Testis (tissue), 3 donors: ENCODE results near the gene GIPC2. TPM values are rescaled to one million over a fixed set of nuclear protein-coding genes. Genes with fewer than 3 reads are reported as not detected.

ENCODE experiments used
- DNase-seq: peaks from one replicate; pipeline ENCODE4 v3.0.0-alpha.2; 2019
- H3K27ac ChIP-seq, 2 donors: fragments of 200-600 bp; sonication (generic); one replicate each; pipeline ENCODE4 v1.5.1; 2019
- H3K27me3 ChIP-seq: fragments of 200-600 bp; sonication (generic); one replicate; pipeline ENCODE4 v1.5.1; 2019
- H3K36me3 ChIP-seq: fragments of 200-600 bp; sonication (generic); one replicate; pipeline ENCODE4 v1.5.1; 2017; ENCODE audit warnings: low read depth; ENCODE audit errors: missing control alignments
- H3K4me1 ChIP-seq: fragments of 200-600 bp; sonication (generic); one replicate; pipeline ENCODE4 v1.5.1; 2019
- H3K4me3 ChIP-seq, 2 donors: fragments of 200-600 bp; sonication (generic); one replicate each; pipeline ENCODE4 v1.5.1; 2017 to 2019
- H3K9me3 ChIP-seq: fragments of 200-600 bp; sonication (generic); one replicate; pipeline ENCODE4 v1.5.1; 2017
- CTCF ChIP-seq, 3 experiments: fragments of 450-650 bp in 2 of 3; fragments of 200-600 bp in 1 of 3; sonication (generic) in 1 of 3; IDR thresholded peaks; one replicate each; pipeline ENCODE4 v1.5.1; 2016 to 2019; ENCODE audit warnings: antibody characterized with exemption in 3 of 3, mild to moderate bottlenecking in 2 of 3, moderate library complexity in 1 of 3
- POLR2A ChIP-seq: fragments of 450-650 bp; IDR thresholded peaks from one replicate; pipeline ENCODE4 v1.6.1; 2017; ENCODE audit warnings: antibody characterized with exemption, mild to moderate bottlenecking, moderate library complexity
- WGBS, 2 donors: methylation state at CpG; one replicate each; pipeline ENCODE4 v1.1.5; 2018; 5-methylcytosine and 5-hydroxymethylcytosine counted together
- intact Hi-C: fragments of 100-400 bp; cut with DNase I; formaldehyde crosslinking; loops from one replicate; pipeline ENCODE4 v1.15.1; 2023; ENCODE audit warnings: low total_unique reads
- polyA plus RNA-seq: library from polyadenylated mRNA; stranded (reverse); fragments of 350-450 nt; fragmentation: Illumina TruSeq; extraction: RNeasy Lipid Tissue Mini Kit (QIAGEN cat#74804); gene quantifications from one replicate; pipeline ENCODE4 v1.2.3, GENCODE V29; 2014; ENCODE audit warnings: low read depth, low replicate concordance; ENCODE audit not compliant: insufficient read depth
- small RNA-seq, 2 donors: library from RNA; depleted of rRNA; stranded (forward); fragments of <200 nt; gene quantifications; one replicate each; pipeline ENCODE3, GENCODE V24; 2016
- total RNA-seq, 2 donors: library from RNA; depleted of rRNA; stranded (reverse); fragments of >200 nt; gene quantifications; one replicate each; pipeline ENCODE4 v1.2.3, GENCODE V29; 2016

Gene GIPC2
- total and polyA plus RNA-seq, 3 donors from 2014 or later = 1.9 to 2.4 (median 2.0) TPM

GRCh38 chr1:78177708-78178270, 132.0 kb downstream of the GIPC2 start:
- Histone ChIP-seq H3K4me1 (no peaks in the 10 kb centered on the region), H3K27me3 (no peaks in the 10 kb centered on the region), H3K4me3 (no peak overlapping the region), H3K27ac (no peak overlapping the region), H3K36me3 (no peaks in the 10 kb centered on the region), H3K9me3 (no peaks in the 10 kb centered on the region)
- TF ChIP-seq POLR2A (no peak), CTCF (IDR thresholded peaks at IDR 0.05) (no peak)
- intact Hi-C loops = no loop called here
- no peak for DNase-seq
- WGBS, 2 donors = 53 to 60% methylated on average over 3 of the region's 3 CpGs

- Histone ChIP-seq H3K4me3 (no peak overlapping the region), H3K36me3 (no peaks in the 10 kb centered on the region), H3K4me1 (no peaks in the 10 kb centered on the region), H3K27me3 (no peaks in the 10 kb centered on the region), H3K9me3 (no peaks in the 10 kb centered on the region), H3K27ac (no peak overlapping the region)
- 86 to 87% methylated on average over 4 of the region's 4 CpGs for WGBS, 2 donors
- no peak for DNase-seq
- TF ChIP-seq POLR2A = no peak
- no peak for TF ChIP-seq CTCF (IDR thresholded peaks at IDR 0.05)
- intact Hi-C loops = no loop called here
Observed at GRCh38 chr1:78178816-78179215, 133.1 kb downstream of the GIPC2 start.

GRCh38 chr1:78184460-78185072, 138.8 kb downstream of the GIPC2 start:
- H3K9me3 ChIP-seq = no peaks in the 10 kb centered on the region
- H3K36me3 ChIP-seq = no peaks in the 10 kb centered on the region
- no peak for DNase-seq
- H3K27me3 ChIP-seq = no peaks in the 10 kb centered on the region
- no peaks in the 10 kb centered on the region for H3K4me1 ChIP-seq
- TF ChIP-seq POLR2A (no peak), CTCF (IDR thresholded peaks at IDR 0.05) (no peak)
- H3K4me3 ChIP-seq = no peak overlapping the region
- 73 to 92% methylated on average over 3 of the region's 3 CpGs for WGBS, 2 donors
- no peak overlapping the region for H3K27ac ChIP-seq
- intact Hi-C loops = no loop called here

Small RNAs within 50 kb of the gene (small RNA-seq; reads per million reads assigned to genes)
- gene AC103591.3 = 0 reads per million in 2 donors
- gene RNA5SP22 = 0 reads per million in 2 donors
- gene RNU6-1102P = 0 reads per million in 2 donors

Other genes with a start within 250 kb of the GIPC2 start
- gene NEXN, start 157.3 kb upstream of the GIPC2 start, total RNA-seq = 10 to 100 TPM in 1 of 2 donors, 1 to 10 TPM in 1; 4.6 to 10.6 TPM
- 2.5 TPM for gene NEXN, start 157.3 kb upstream of the GIPC2 start, polyA plus RNA-seq
- 100 to 1,000 TPM; 141 to 160 TPM for gene FUBP1, start 66.9 kb upstream of the GIPC2 start, total RNA-seq
- 83.7 TPM for gene FUBP1, start 66.9 kb upstream of the GIPC2 start, polyA plus RNA-seq
- gene DNAJB4, start 41.0 kb upstream of the GIPC2 start, total RNA-seq = 10 to 100 TPM; 21.1 to 24.7 TPM
- gene DNAJB4, start 41.0 kb upstream of the GIPC2 start, polyA plus RNA-seq = 33.4 TPM